Mononuclear cell (primary cell): Measurements from ENCODE around the gene MYADML2. TPM values are rescaled to one million over a fixed set of nuclear protein-coding genes. Genes with fewer than 3 reads are reported as not detected.

Experiments
- H3K27me3 ChIP-seq: 2 replicates; pipeline ENCODE4 v1.6.0; 2011; ENCODE audit warnings: low read length, control low read depth; ENCODE audit not compliant: insufficient read depth
- H3K4me1 ChIP-seq: 2 replicates; pipeline ENCODE4 v1.5.1; 2011; ENCODE audit warnings: mild to moderate bottlenecking, low read length, control low read depth; ENCODE audit not compliant: insufficient read depth
- H3K4me3 ChIP-seq: 2 replicates; pipeline ENCODE4 v1.5.1; 2011; ENCODE audit warnings: mild to moderate bottlenecking, low read length, moderate library complexity
- H3K9me3 ChIP-seq: 2 replicates; pipeline ENCODE4 v1.5.1; 2011; ENCODE audit warnings: low read depth, mild to moderate bottlenecking, control low read depth, low read length
- total RNA-seq: library from RNA; depleted of rRNA; stranded (reverse); fragments of >200 nt; gene quantifications from one replicate; pipeline ENCODE4 v1.2.3, GENCODE V29; 2012

The MYADML2 gene
- total RNA-seq, 1 donor = not detected

DNA sequence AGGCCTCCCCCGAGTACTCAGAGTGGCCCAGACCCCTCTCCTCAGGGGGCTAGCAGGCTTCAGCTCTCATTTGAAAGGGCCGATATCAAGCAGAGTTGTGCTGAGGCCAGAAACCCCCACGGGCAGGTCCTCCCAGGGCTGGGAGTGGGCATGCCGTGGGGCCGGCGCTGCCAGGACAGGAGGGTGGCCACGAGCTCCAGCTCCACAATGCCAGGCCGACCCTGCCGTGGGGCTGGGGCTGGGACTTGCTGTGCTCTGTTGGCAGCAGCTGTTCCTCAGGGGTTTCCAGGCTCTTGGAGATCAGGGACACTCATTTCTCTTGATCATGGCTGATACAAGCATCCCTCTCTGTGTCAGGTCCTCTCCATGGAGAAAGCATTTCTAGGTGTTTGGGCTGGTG is 48.1 kb downstream of the MYADML2 start:
- Histone ChIP-seq H3K27me3 (peaks cover 7% of the 10 kb centered on the region), H3K4me3 (no peak overlapping the region), H3K4me1 (no peaks in the 10 kb centered on the region), H3K9me3 (no peaks in the 10 kb centered on the region)

DNA sequence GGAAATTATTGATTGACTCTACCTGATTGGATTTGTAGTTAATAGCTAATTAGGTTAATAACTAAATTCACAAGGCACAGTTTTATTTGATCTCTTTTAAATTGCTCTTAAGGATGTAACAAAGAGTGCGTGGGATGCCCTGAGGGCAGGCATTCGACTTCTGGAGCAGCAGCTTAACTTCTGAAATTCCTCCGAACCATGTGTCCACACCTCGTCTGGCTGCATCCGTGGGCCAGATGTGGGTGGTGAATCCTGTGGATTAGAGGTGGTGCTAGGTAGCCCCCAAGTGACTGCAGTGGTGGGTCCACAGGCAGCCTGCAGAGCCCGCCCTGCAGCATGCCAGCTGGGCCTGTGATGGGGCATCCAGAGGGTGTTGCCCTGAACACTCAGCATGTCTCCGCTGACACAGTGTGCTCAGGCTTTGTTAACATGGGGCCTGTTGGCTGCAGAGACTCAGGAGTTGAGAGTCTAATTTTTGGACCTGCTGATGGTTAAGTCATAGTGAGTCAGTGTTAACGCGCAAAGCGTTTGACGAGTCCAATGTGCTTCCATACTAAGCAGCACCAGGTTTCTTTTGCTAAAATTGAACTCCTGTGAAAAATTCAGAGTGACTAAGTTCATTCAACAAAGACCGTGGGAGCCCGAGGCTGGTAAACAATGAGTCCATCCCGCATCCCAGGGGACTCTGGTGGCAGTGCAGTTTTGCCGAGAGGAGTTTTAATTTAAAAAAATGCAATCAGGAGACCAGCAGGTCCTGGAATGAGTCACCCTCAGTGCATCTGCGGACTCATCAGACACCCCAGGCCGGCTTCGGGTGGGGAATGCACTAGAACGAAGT is 48.8 kb downstream of the MYADML2 start:
- H3K27me3 ChIP-seq = peaks cover 7% of the 10 kb centered on the region
- no peak overlapping the region for H3K4me3 ChIP-seq
- H3K9me3 ChIP-seq = no peaks in the 10 kb centered on the region
- H3K4me1 ChIP-seq = no peaks in the 10 kb centered on the region

DNA sequence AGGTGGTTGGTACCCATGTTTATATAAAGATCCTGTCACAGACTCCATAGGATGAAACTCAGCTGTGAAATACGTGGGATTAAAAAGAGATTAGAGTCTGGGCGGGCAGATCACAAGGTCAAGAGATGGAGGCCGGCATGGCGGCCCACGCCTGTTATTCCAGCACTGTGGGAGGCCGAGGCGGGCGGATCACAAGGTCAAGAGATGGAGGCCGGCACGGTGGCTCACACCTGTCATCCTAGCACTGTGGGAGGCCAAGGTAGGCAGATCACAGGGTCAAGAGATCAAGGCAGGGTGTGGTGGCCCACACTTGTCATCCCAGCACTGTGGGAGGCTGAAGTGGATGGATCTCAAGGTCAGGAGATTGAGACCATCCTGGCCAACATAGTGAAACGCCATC is 51.6 kb downstream of the MYADML2 start:
- peaks cover 14% of the 10 kb centered on the region for H3K4me1 ChIP-seq
- H3K4me3 ChIP-seq = no peak overlapping the region
- no peaks in the 10 kb centered on the region for H3K9me3 ChIP-seq
- H3K27me3 ChIP-seq = no peaks in the 10 kb centered on the region

DNA sequence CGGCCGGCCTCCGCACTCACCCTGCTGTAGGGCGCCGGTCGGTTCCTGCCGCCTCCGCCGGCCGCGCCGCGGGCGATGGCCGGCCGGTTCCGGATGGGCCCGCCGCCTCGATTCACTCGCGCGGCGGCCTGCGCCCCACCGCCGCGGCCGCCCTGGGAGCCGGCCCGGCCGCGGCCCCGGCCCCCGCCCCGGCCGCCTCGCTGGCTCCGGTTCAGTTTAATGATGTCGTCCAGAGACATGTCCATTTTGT is 55.8 kb downstream of the MYADML2 start:
- Histone ChIP-seq H3K27me3 (no peaks in the 10 kb centered on the region), H3K9me3 (no peaks in the 10 kb centered on the region), H3K4me1 (peaks cover 22% of the 10 kb centered on the region)

DNA sequence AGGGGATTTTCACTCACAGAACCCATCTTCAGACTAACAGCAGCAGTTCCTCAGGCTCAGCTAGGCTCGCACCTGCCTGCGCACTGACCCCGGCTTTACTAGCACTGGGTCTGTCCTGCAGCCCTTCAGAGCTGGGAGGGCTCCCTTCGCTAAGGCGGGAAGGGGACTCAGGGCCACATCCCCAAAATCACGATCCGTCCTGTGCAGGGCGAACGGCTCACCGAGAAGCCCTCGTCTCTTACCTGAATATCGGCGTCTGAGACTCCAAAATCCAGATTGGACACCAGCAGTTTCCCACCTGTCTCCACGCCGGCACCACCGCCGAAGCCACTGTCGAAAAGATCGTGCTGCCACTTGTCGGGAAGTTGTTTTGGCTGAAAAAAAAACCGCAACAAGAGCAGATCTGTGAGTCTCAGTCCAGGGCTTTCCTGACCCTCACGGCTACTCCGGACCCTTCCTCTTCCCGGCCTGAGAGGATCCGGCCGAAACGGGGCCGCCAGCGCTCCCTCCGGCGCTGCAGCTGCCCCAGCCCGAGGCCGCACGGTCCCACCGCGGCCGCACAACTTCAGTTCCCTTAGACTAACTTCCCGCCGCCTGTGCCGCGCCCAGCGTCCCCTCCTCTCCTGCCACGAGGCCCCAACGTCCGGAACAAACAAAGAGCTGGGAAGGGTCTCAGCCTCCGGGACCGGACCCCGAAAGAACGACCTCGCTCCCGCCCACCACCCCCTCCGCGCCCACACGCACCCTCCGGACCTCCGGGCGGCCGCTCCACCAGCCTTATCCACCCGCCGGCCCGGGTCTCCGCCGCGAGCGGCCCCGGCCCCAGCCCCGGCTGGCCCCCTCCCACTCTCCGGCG is 56.4 kb downstream of the MYADML2 start:
- Histone ChIP-seq H3K9me3 (no peaks in the 10 kb centered on the region), H3K4me1 (peaks cover 22% of the 10 kb centered on the region), H3K27me3 (no peaks in the 10 kb centered on the region), H3K4me3 (peak overlapping the region; percentile 63)

More for the DNA sequence above, 55.8 kb downstream of the MYADML2 start:
- peak overlapping the region; percentile 63 for H3K4me3 ChIP-seq

Other genes starting within 250 kb of the MYADML2 start
- gene MRPL12, start 243.9 kb downstream of the MYADML2 start, total RNA-seq = 3.7 TPM
- gene SLC25A10, start 234.9 kb downstream of the MYADML2 start, total RNA-seq = 1.5 TPM
- not detected for gene GCGR, start 143.1 kb downstream of the MYADML2 start, total RNA-seq
- gene MCRIP1, start 113.9 kb downstream of the MYADML2 start, total RNA-seq = 32.3 TPM
- gene PPP1R27, start 112.2 kb downstream of the MYADML2 start, total RNA-seq = not detected
- gene P4HB, start 86.7 kb downstream of the MYADML2 start, total RNA-seq = 239 TPM
- gene ARHGDIA, start 75.9 kb downstream of the MYADML2 start, total RNA-seq = 189 TPM
- gene ALYREF, start 55.6 kb downstream of the MYADML2 start, total RNA-seq = 77.9 TPM
- 36.3 TPM for gene ANAPC11, start 55.5 kb downstream of the MYADML2 start, total RNA-seq
- gene NPB, start 45.0 kb downstream of the MYADML2 start, total RNA-seq = 0.10 TPM
- 10.6 TPM for gene PCYT2, start 35.8 kb downstream of the MYADML2 start, total RNA-seq
- 21.6 TPM for gene SIRT7, start 29.1 kb downstream of the MYADML2 start, total RNA-seq
- 14.9 TPM for gene MAFG, start 19.5 kb downstream of the MYADML2 start, total RNA-seq
- 0.52 TPM for gene PYCR1, start 9.9 kb downstream of the MYADML2 start, total RNA-seq
- gene NOTUM, start 14.0 kb upstream of the MYADML2 start, total RNA-seq = not detected
- 10.3 TPM for gene ASPSCR1, start 30.4 kb upstream of the MYADML2 start, total RNA-seq
- gene CENPX, start 75.6 kb upstream of the MYADML2 start, total RNA-seq = 18.6 TPM
- 5.5 TPM for gene LRRC45, start 76.1 kb upstream of the MYADML2 start, total RNA-seq
- 0.63 TPM for gene RAC3, start 84.4 kb upstream of the MYADML2 start, total RNA-seq
- gene DCXR, start 90.5 kb upstream of the MYADML2 start, total RNA-seq = 25.2 TPM
- 13.7 TPM for gene RFNG, start 104.6 kb upstream of the MYADML2 start, total RNA-seq
- 47.4 TPM for gene GPS1, start 104.7 kb upstream of the MYADML2 start, total RNA-seq
- gene DUS1L, start 118.6 kb upstream of the MYADML2 start, total RNA-seq = 73.6 TPM
- 21.8 TPM for gene FASN, start 151.0 kb upstream of the MYADML2 start, total RNA-seq